Measurements from ENCODE around the gene ABCB1.

DNA sequence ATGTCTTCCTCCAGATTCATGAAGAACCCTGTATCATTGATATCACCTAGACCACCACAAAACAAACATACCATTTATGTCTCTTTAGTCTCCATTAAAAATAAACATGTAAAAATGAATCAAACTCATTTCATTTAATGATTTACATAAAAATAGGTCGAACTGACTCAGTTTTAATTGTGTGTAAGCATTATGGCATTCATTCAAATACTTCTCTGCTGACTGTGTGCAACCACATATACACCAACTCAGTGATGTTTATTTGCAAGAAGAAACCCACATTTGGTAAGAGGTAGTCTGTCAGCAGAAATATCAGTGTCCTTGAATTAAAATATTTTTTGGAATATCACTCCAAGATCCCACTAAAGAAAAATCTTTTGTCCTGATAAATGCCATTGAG lies 30.5 kb downstream of the ABCB1 start:
- no peak for TF ChIP-seq CTCF (IDR thresholded peaks at IDR 0.05; ENCODE audit: borderline replicate concordance, extremely low read depth, low read length, poor library complexity, severe bottlenecking)
- TF ChIP-seq EZH2 (IDR thresholded peaks at IDR 0.05; ENCODE audit: borderline replicate concordance, low read depth, low read length, severe bottlenecking), result no peak

All from DND-41 (cell line).